PC-3 (cell line): Measurements from ENCODE around the gene KLHL36. TPM values are rescaled to one million over a fixed set of nuclear protein-coding genes. Genes with fewer than 3 reads are reported as not detected.

ENCODE experiments used
- ATAC-seq: fragments of 200-7000 bp; cut with Tn5 transposase; 2 replicates; pipeline ENCODE4 v1.9.1; 2020; ENCODE audit warnings: mild to moderate bottlenecking, moderate library complexity
- BruUV-seq: library from RNA; stranded (reverse); fragments of 400-500 nt; replicated peaks from 2 replicates; lab custom pipeline; 2021; lab: Mats Ljungman, UMichigan
- CTCF ChIA-PET: fragments of 300-600 bp; sonication (Branson Sonifier 250); formaldehyde crosslinking; loops from one replicate; lab custom pipeline; 2022; ENCODE audit warnings: antibody characterized with exemption; lab: Charles Lee
- POLR2A ChIA-PET: fragments of 300-600 bp; sonication (Branson Sonifier 250); formaldehyde crosslinking; loops from one replicate; lab custom pipeline; 2022; ENCODE audit warnings: antibody characterized with exemption; ENCODE audit not compliant: unreplicated experiment; lab: Charles Lee
- DNase-seq: peaks from one replicate; pipeline ENCODE4 v3.0.0-alpha.2; 2015
- H2AFZ ChIP-seq: fragments of 300-600 bp; sonication (generic); 2 replicates; pipeline ENCODE4 v1.6.0; 2016; ENCODE audit warnings: antibody characterized with exemption, low read length
- H3F3A ChIP-seq: fragments of 300-600 bp; sonication (generic); one replicate; pipeline ENCODE4 v1.6.0; 2017; ENCODE audit warnings: antibody characterized with exemption, low read length, control low read depth, mild to moderate bottlenecking; ENCODE audit not compliant: unreplicated experiment
- H3K27ac ChIP-seq: fragments of 300-600 bp; sonication (generic); 2 replicates; pipeline ENCODE4 v1.5.1; 2016; ENCODE audit warnings: mild to moderate bottlenecking, low read length
- H3K27me3 ChIP-seq: fragments of 300-600 bp; sonication (generic); 2 replicates; pipeline ENCODE4 v1.6.1; 2016; ENCODE audit warnings: low read length, mixed read lengths
- H3K36me3 ChIP-seq: fragments of 300-600 bp; sonication (generic); 2 replicates; pipeline ENCODE4 v1.6.1; 2016; ENCODE audit warnings: low read depth, mixed run types, low read length, mixed read lengths
- H3K4me1 ChIP-seq: fragments of 300-600 bp; sonication (generic); 2 replicates; pipeline ENCODE4 v1.5.1; 2016; ENCODE audit warnings: low read length; ENCODE audit not compliant: insufficient read depth
- H3K4me2 ChIP-seq: fragments of 300-600 bp; sonication (generic); 2 replicates; pipeline ENCODE4 v1.6.0; 2016; ENCODE audit warnings: low read length
- H3K4me3 ChIP-seq: fragments of 300-600 bp; sonication (generic); 2 replicates; pipeline ENCODE4 v1.5.1; 2016; ENCODE audit warnings: mild to moderate bottlenecking, low read length, mixed read lengths
- H3K79me2 ChIP-seq: fragments of 300-600 bp; sonication (generic); 2 replicates; pipeline ENCODE4 v1.6.1; 2017; ENCODE audit warnings: low read length, mixed read lengths
- H3K9ac ChIP-seq: fragments of 300-600 bp; sonication (generic); 2 replicates; pipeline ENCODE4 v1.6.0; 2016; ENCODE audit warnings: mild to moderate bottlenecking, low read length
- H3K9me2 ChIP-seq: fragments of 300-600 bp; sonication (generic); replicated peaks from 2 replicates; pipeline ENCODE4 v1.6.1; 2016; ENCODE audit warnings: mixed run types, low read length, mixed read lengths
- H3K9me3 ChIP-seq: fragments of 300-600 bp; sonication (generic); 2 replicates; pipeline ENCODE4 v1.6.1; 2016; ENCODE audit warnings: low read length, mixed read lengths
- H4K20me1 ChIP-seq: fragments of 300-600 bp; sonication (generic); 2 replicates; pipeline ENCODE4 v1.6.1; 2016; ENCODE audit warnings: low read length, mixed read lengths
- EZH2 ChIP-seq: fragments of 300-600 bp; sonication (generic); IDR thresholded peaks from one replicate; pipeline ENCODE4 v1.6.1; 2017; ENCODE audit warnings: antibody characterized with exemption, mild to moderate bottlenecking, low read length; ENCODE audit not compliant: unreplicated experiment
- EZH2phosphoT487 ChIP-seq: fragments of 300-600 bp; sonication (generic); IDR thresholded peaks from 2 replicates; pipeline ENCODE4 v1.6.1; 2018; ENCODE audit warnings: mild to moderate bottlenecking, antibody characterized with exemption, low read length, borderline replicate concordance
- intact Hi-C: fragments of 100-400 bp; cut with micrococcal nuclease; formaldehyde crosslinking; loops from 2 replicates; pipeline ENCODE4 v1.9.0; 2023
- total RNA-seq: library from RNA; depleted of rRNA; stranded (reverse); fragments of >200 nt; gene quantifications from 2 replicates; pipeline ENCODE4 v1.2.3, GENCODE V29; 2014
- TF ChIP-seq, protein P1 (sequence below): fragments of 300-600 bp; sonication (generic); conservative IDR thresholded peaks from 2 replicates; pipeline ENCODE4 v1.5.1; 2017; ENCODE audit warnings: antibody characterized with exemption, low read depth, mild to moderate bottlenecking, low read length

Gene KLHL36
- total RNA-seq, 1 experiment from 2014 or later = 33.8 TPM

DNA sequence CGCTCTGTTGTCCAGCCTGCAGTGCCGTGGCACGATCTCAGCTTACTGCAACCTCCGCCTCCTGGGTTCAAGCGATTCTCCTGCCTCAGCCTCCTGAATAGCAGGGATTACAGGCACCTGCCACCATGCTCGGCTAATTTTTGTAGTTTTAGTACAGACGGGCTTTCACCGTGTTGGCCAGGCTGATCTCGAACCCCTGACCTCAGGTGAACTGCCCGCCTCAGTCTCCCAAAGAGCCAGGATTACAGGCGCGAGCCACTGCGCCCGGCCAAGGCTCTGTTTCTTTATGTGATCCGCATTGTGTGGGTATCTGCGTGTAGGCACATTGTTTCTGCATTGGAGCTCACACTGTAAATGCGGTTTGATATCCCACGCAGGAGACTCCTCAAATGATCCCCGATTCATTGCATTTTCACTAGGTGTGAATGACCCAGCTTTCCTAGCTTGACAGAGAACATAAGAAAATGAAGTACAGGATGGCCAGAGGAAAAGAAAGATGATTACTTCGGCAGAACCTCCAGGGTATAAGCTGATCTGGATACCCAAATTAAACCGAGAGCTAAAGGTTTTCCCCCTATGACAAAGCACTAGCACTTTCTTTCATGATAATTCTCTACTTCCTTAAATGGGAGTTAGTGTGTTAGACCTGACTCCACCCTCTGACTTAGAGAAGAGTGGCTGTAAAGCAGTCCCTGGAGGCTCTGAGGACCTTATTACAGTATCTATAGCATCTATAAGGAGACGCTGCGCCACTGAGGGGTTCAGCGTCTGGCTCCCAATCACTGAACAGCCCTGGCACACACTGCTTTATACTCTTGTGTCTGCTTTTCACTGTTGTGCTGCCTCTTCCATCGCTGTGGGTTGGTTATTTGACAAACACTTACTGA is 47.7 kb upstream of the KLHL36 start:
- H3K79me2 ChIP-seq = peaks cover 93% of the 10 kb centered on the region
- intact Hi-C loops = no loop called here
- no peaks in the 10 kb centered on the region for H3K9me3 ChIP-seq
- H3K27me3 ChIP-seq = no peaks in the 10 kb centered on the region
- ChIA-PET CTCF (no interaction called here), POLR2A (no interaction called here)
- H4K20me1 ChIP-seq = peaks cover 65% of the 10 kb centered on the region
- ATAC-seq = no peak
- DNase-seq = no peak
- TF ChIP-seq, protein P1, sequence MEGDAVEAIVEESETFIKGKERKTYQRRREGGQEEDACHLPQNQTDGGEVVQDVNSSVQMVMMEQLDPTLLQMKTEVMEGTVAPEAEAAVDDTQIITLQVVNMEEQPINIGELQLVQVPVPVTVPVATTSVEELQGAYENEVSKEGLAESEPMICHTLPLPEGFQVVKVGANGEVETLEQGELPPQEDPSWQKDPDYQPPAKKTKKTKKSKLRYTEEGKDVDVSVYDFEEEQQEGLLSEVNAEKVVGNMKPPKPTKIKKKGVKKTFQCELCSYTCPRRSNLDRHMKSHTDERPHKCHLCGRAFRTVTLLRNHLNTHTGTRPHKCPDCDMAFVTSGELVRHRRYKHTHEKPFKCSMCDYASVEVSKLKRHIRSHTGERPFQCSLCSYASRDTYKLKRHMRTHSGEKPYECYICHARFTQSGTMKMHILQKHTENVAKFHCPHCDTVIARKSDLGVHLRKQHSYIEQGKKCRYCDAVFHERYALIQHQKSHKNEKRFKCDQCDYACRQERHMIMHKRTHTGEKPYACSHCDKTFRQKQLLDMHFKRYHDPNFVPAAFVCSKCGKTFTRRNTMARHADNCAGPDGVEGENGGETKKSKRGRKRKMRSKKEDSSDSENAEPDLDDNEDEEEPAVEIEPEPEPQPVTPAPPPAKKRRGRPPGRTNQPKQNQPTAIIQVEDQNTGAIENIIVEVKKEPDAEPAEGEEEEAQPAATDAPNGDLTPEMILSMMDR = no peak
- no peak for TF ChIP-seq EZH2
- no peak for TF ChIP-seq EZH2phosphoT487
- no TSS peak for BruUV-seq
- no peak overlapping the region for H3K9ac ChIP-seq
- H3K36me3 ChIP-seq = peaks cover 43% of the 10 kb centered on the region
- H3K4me1 ChIP-seq = peaks cover 22% of the 10 kb centered on the region
- H3K9me2 ChIP-seq = no peaks in the 10 kb centered on the region
- no peaks in the 10 kb centered on the region for H3F3A ChIP-seq
- H3K4me2 ChIP-seq = no peak overlapping the region
- H3K4me3 ChIP-seq = no peak overlapping the region
- no peak overlapping the region for H3K27ac ChIP-seq
- no peak overlapping the region for H2AFZ ChIP-seq

DNA sequence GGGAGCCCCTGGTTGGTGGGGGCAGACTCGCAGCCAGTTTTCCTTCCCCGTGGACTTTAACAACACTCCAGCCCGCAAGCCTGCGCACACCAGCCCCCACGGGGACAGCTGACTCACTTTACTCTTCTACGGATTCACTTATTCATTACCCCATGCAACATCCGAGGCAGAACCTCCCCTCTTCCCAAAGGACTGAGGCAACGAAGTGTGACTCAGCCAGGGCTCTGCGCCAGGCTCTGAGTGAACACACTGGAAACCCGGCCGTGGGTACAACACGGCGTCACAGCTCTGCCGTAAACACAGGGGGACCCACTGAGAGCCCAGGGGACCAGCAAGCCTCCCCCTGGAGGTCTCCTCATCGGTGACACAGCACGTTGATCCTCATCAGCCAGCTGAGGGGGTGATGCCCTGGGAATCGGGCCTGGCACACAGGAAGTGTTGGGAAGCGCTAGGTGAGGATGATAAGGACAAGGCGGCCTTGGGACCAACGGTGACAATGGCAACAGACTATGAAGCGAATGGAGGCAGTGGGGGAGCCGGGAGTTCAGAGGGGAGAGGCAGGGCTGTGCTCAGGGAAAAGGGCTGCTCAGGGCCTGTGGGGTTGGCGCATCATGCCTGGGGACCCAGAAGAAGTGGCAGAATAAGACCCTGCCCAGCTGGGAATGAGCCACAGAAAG is 45.0 kb upstream of the KLHL36 start:
- POLR2A ChIA-PET = no interaction called here
- Histone ChIP-seq H3K4me1 (peaks cover 22% of the 10 kb centered on the region), H3K9me3 (no peaks in the 10 kb centered on the region), H3K27me3 (no peaks in the 10 kb centered on the region), H3K79me2 (peaks cover 93% of the 10 kb centered on the region), H3K4me3 (peak overlapping the region; percentile 51), H3K4me2 (peak overlapping the region; percentile 80), H3K27ac (peak overlapping the region; percentile 81), H3K36me3 (peaks cover 45% of the 10 kb centered on the region; the same call in 1 of the 2 replicates), H3K9me2 (no peaks in the 10 kb centered on the region), H2AFZ (no peak overlapping the region), H4K20me1 (peaks cover 60% of the 10 kb centered on the region), H3F3A (no peaks in the 10 kb centered on the region), H3K9ac (0 out of 2 replicates have a peak overlapping the region, but pooled peaks have one; percentile 32)
- BruUV-seq = no TSS peak
- TF ChIP-seq EZH2phosphoT487 = no peak
- no peak for TF ChIP-seq EZH2
- TF ChIP-seq, protein P1 = no peak
- intact Hi-C loops = loop anchor here (2.0 kb wide), 1 partner anchor 16 kb away; the partner anchor contains the start of gene COTL1
- DNase-seq (peak; percentile 92), ATAC-seq (peak; percentile 86)
- CTCF ChIA-PET = no interaction called here
